ENCODE measurements around the gene NANOS3.
"Not testable (repeated sequence)": the region's sequence is repeated elsewhere in the genome, so short reads cannot be mapped to it uniquely, and the experiment has no call there.

The NANOS3 gene

DNA sequence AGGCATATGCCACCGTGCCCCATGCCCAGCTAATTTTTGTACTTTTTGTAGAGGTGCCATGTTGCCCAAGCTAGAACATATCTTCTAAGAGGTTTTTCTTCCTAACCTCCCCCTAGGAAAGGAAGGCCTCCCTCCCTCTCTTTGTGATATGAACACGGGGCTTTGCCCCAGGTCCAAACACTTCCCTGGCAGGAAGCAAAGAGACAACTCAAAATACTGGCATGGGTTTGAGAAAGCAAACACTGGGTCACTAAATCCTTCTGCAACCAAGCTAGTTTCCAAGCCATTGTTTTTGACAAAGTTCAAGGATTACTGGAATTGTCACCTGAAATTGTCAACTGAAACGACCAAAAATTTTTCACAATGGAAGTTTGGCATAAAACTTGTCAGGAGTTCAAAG lies 37.8 kb downstream of the NANOS3 start:
- WGBS, 2 experiments (ENCODE audit: insufficient coverage in 2 of 2): 90 to 100% methylated on average over 1 to 2 of the region's 3 CpGs
- H3K4me1 ChIP-seq (ENCODE audit: control insufficient read depth, insufficient read depth, low read length, poor library complexity, severe bottlenecking): no peaks in the 10 kb centered on the region
- H3K27ac ChIP-seq (ENCODE audit: low read depth, low read length, severe bottlenecking): no peak overlapping the region
- peaks cover 45% of the 10 kb centered on the region for H3K36me3 ChIP-seq (ENCODE audit: control insufficient read depth, insufficient read depth, low read length)
- no peak overlapping the region for H3K4me3 ChIP-seq (ENCODE audit: extremely low read depth, insufficient read depth, low read length, poor library complexity, severe bottlenecking)
- H3K9me3 ChIP-seq (ENCODE audit: control insufficient read depth, low read length): no peaks in the 10 kb centered on the region

DNA sequence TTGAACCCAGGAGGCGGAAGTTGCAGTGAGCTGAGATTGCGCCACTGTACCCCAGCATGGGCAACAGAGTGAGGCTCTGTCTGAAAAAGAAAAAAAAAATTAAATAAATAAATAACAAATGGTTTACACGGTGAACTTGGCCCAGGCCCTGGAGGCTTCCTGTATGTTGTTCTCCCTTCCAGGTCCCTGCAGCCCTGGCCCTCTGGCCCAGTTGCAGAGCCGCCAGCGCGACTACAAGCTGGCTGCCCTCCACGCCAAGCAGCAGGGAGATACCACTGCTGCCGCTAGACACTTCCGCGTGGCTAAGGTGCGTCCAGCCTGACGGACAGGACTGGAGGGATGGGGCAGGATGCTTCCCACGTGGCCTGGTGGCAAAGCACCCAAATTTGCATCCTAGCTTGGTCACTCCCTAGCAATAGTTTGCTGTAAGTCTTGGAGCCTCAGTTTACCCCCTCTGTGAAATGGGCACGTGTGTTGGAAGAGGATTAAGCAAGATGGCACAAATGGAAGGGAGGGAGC lies 41.0 kb downstream of the NANOS3 start:
- no peak overlapping the region for H3K4me3 ChIP-seq (ENCODE audit: extremely low read depth, insufficient read depth, low read length, poor library complexity, severe bottlenecking)
- H3K4me1 ChIP-seq (ENCODE audit: control insufficient read depth, insufficient read depth, low read length, poor library complexity, severe bottlenecking): no peaks in the 10 kb centered on the region
- WGBS, 2 experiments (ENCODE audit: insufficient coverage in 2 of 2): 95% methylated on average over 11 to 13 of the region's 14 CpGs
- no peak overlapping the region for H3K27ac ChIP-seq (ENCODE audit: low read depth, low read length, severe bottlenecking)
- peaks cover 3% of the 10 kb centered on the region for H3K9me3 ChIP-seq (ENCODE audit: control insufficient read depth, low read length)
- peaks cover 64% of the 10 kb centered on the region for H3K36me3 ChIP-seq (ENCODE audit: control insufficient read depth, insufficient read depth, low read length)

DNA sequence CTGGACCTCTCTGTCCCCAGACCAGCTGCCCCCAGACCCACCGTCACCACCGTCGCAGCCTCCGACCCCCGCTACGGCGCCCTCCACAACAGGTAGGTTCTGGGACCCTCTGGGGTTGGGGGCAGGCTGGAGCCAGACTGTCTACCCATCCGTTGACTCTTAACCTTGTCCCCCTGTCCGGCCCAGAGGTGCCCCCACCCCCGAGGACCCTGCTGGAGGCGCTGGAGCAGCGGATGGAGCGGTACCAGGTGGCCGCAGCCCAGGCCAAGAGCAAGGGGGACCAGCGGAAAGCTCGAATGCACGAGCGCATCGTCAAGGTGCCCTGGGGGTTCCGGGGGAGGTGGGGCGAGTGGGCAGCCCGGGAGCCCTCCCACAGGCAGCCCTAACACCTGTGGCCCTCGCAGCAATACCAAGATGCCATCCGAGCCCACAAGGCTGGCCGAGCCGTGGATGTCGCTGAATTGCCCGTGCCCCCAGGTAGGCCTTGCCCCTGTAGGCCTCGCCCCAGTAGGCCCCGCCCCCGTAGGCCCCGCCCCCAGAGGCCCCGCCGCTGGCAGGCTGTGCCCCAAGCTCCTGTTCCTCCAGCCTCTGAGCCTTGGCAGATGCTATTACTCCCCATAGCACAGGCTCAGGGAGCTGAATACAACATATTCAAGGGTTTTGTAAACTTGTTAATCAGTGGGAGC lies 41.9 kb downstream of the NANOS3 start:
- peaks cover 60% of the 10 kb centered on the region for H3K36me3 ChIP-seq (ENCODE audit: control insufficient read depth, insufficient read depth, low read length)
- no peaks in the 10 kb centered on the region for H3K4me1 ChIP-seq (ENCODE audit: control insufficient read depth, insufficient read depth, low read length, poor library complexity, severe bottlenecking)
- WGBS, 2 experiments (ENCODE audit: insufficient coverage in 2 of 2): 94 to 97% methylated on average over 25 to 29 of the region's 34 CpGs

DNA sequence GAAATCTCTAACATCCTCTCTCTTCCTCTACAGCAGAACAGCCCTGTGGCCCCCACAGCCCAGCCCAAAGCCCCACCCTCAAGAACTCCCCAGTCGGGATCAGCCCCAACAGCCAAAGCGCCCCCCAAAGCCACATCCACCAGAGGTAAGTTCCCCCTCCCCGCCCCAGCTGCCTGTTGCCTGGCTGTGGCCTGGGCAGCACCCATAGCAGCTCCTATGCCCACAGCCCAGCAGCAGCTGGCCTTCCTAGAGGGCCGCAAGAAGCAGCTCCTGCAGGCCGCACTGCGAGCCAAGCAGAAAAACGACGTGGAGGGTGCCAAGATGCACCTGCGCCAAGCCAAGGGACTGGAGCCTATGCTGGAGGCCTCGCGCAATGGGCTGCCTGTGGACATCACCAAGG lies 43.6 kb downstream of the NANOS3 start:
- Histone ChIP-seq H3K36me3 (ENCODE audit: control insufficient read depth, insufficient read depth, low read length) (peaks cover 58% of the 10 kb centered on the region), H3K9me3 (ENCODE audit: control insufficient read depth, low read length) (peaks cover 3% of the 10 kb centered on the region), H3K27ac (ENCODE audit: low read depth, low read length, severe bottlenecking) (no peak overlapping the region), H3K4me3 (ENCODE audit: extremely low read depth, insufficient read depth, low read length, poor library complexity, severe bottlenecking) (no peak overlapping the region), H3K4me1 (ENCODE audit: control insufficient read depth, insufficient read depth, low read length, poor library complexity, severe bottlenecking) (no peaks in the 10 kb centered on the region)
- 91 to 95% methylated on average over 9 to 11 of the region's 11 CpGs for WGBS, 2 experiments (ENCODE audit: insufficient coverage in 2 of 2)

More for the DNA sequence above, 41.9 kb downstream of the NANOS3 start:
- Histone ChIP-seq H3K27ac (ENCODE audit: low read depth, low read length, severe bottlenecking) (no peak overlapping the region), H3K9me3 (ENCODE audit: control insufficient read depth, low read length) (peaks cover 3% of the 10 kb centered on the region), H3K4me3 (ENCODE audit: extremely low read depth, insufficient read depth, low read length, poor library complexity, severe bottlenecking) (no peak overlapping the region)

DNA sequence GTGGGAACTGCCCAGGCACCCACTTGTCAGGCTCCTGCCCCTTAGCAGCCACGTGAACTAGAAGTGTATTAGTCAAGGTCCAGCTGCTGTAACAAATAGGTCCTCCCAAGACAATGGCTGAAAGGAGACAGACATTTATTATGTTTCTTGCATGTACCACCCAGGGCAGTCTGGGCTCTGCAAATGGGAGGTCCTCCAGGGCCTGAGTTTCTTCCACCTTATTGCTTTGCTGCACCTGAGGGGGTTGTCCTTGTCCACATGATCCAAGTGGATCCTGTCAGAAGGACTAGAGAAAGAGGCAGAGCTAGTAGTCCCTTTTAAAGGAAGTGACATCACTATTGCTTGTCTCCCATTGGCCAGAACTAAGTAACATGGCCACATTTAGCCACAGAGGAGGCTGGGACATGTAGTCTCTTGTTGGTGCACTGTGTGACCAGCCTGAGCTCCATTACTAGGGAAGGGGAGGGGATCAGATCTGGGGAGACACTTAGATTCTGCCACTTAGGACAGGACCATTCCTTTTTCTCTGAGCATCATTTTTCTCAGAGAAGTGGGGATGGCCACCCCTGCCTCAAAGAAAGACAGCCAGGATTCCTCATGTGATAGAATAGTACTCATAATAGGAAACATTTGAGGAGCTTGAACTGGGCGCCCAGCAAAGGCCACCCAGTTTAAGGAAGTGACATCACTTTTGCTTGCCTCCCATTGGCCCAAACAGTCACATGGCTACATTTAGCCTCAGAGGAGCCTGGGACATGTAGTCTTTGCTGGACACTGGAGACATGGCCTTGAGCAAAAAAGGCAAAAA lies 44.2 kb downstream of the NANOS3 start:
- H3K27ac ChIP-seq (ENCODE audit: low read depth, low read length, severe bottlenecking): no peak overlapping the region
- no peaks in the 10 kb centered on the region for H3K4me1 ChIP-seq (ENCODE audit: control insufficient read depth, insufficient read depth, low read length, poor library complexity, severe bottlenecking)
- peaks cover 54% of the 10 kb centered on the region for H3K36me3 ChIP-seq (ENCODE audit: control insufficient read depth, insufficient read depth, low read length)
- WGBS, 2 experiments (ENCODE audit: insufficient coverage in 2 of 2): 87 to 100% methylated on average over 1 to 2 of the region's 2 CpGs
- H3K9me3 ChIP-seq (ENCODE audit: control insufficient read depth, low read length): peaks cover 3% of the 10 kb centered on the region
- H3K4me3 ChIP-seq (ENCODE audit: extremely low read depth, insufficient read depth, low read length, poor library complexity, severe bottlenecking): no peak overlapping the region

DNA sequence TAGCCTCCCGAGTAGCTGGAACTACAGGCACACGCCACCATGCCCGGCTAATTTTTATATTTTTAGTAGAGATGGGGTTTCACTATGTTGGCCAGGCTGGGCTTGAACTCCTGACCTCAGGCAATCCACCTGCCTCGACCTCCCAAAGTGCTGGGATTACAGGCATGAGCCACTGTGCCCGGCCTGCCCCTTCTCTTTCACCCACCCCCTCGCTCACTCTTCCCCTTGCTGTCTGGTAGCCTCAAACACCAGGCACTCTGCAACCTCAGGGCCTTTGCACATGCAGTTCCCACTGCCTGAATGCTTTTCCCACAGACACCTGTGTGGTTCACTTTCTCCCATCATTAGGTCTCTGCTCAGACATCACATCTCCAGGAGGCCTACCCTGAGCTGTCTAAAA lies 45.2 kb downstream of the NANOS3 start:
- not testable (repeated sequence) for H3K4me3 ChIP-seq (ENCODE audit: extremely low read depth, insufficient read depth, low read length, poor library complexity, severe bottlenecking); H3K4me1 ChIP-seq (ENCODE audit: control insufficient read depth, insufficient read depth, low read length, poor library complexity, severe bottlenecking); H3K9me3 ChIP-seq (ENCODE audit: control insufficient read depth, low read length); H3K27ac ChIP-seq (ENCODE audit: low read depth, low read length, severe bottlenecking)
- WGBS, 2 experiments (ENCODE audit: insufficient coverage in 2 of 2): 90 to 97% methylated on average over 2 to 3 of the region's 6 CpGs
- peaks cover 63% of the 10 kb centered on the region for H3K36me3 ChIP-seq (ENCODE audit: control insufficient read depth, insufficient read depth, low read length)

DNA sequence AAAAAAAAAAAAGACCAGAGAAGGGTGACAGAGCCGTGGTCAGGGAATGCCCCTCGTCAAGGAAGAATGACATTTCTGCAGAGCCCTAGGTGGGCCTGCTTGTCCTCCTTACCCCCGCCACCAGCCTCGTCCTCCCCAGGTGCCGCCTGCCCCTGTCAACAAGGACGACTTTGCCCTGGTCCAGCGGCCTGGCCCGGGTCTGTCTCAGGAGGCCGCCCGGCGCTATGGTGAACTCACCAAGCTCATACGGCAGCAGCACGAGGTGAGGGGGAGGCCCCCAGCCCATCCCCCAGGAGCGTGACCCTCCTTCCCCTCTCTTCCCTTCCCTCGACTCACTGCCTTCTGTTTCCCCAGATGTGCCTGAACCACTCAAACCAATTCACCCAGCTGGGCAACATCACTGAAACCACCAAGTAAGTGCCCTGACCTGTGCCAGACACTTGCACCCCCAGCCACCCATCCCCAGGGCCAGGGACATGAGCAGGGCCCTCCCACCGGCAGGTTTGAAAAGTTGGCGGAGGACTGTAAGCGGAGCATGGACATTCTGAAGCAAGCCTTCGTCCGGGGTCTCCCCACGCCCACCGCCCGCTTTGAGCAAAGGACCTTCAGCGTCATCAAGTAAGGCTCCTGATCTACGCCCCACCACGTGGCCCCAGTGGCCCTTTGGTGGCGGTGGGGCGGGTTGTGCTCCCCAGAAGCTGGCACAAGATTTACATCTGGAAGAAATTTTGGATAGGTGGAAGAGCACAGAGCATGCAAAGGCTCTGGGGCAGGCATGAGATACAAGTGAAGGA lies 46.5 kb downstream of the NANOS3 start:
- H3K4me3 ChIP-seq (ENCODE audit: extremely low read depth, insufficient read depth, low read length, poor library complexity, severe bottlenecking): no peak overlapping the region
- H3K27ac ChIP-seq (ENCODE audit: low read depth, low read length, severe bottlenecking): no peak overlapping the region
- no peaks in the 10 kb centered on the region for H3K4me1 ChIP-seq (ENCODE audit: control insufficient read depth, insufficient read depth, low read length, poor library complexity, severe bottlenecking)
- H3K36me3 ChIP-seq (ENCODE audit: control insufficient read depth, insufficient read depth, low read length): peaks cover 64% of the 10 kb centered on the region
- H3K9me3 ChIP-seq (ENCODE audit: control insufficient read depth, low read length): peaks cover 3% of the 10 kb centered on the region
- 95 to 97% methylated on average over 20 to 21 of the region's 28 CpGs for WGBS, 2 experiments (ENCODE audit: insufficient coverage in 2 of 2)

DNA sequence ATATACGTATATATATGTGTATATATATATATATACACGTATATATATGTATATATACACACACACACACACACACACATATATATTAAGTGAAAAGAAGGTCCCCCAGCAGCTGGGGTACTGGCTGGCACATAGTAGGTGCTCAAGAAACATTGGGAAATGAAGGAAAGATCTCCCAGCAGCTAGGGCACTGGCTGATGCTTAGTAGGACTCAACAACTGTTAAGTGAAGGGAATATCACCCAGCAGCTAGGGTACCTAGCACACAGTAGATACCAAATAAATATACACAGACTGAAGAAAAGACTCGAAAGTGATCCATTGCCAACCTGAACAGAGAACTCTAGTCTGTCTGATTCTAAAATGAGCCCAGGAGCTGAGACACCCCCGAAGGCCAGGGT lies 49.1 kb downstream of the NANOS3 start:
- peaks cover under 1% of the 10 kb centered on the region for H3K9me3 ChIP-seq (ENCODE audit: control insufficient read depth, low read length)
- H3K27ac ChIP-seq (ENCODE audit: low read depth, low read length, severe bottlenecking): no peak overlapping the region
- peaks cover 42% of the 10 kb centered on the region for H3K36me3 ChIP-seq (ENCODE audit: control insufficient read depth, insufficient read depth, low read length)
- H3K4me3 ChIP-seq (ENCODE audit: extremely low read depth, insufficient read depth, low read length, poor library complexity, severe bottlenecking): no peak overlapping the region
- H3K4me1 ChIP-seq (ENCODE audit: control insufficient read depth, insufficient read depth, low read length, poor library complexity, severe bottlenecking): no peaks in the 10 kb centered on the region
- 93% methylated on average over 2 of the region's 4 CpGs for WGBS, 2 experiments (ENCODE audit: insufficient coverage in 2 of 2)

DNA sequence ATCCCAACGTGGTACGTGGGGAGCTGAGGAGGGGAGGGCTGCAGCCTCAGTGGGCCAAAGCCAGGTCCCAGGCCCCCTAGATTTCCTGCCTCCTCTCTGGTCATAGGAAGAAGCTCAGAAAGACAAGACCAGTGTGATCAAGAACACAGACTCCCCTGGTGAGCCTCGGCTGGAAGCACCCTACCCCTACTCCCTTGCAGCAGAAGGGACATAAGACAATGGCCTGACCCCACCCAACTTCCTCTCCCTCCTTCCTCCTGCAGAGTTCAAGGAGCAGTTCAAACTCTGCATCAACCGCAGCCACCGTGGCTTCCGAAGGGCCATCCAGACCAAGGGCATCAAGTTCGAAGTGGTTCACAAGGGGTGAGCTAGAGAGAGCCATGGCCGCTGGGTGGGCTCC lies 49.8 kb downstream of the NANOS3 start:
- Histone ChIP-seq H3K9me3 (ENCODE audit: control insufficient read depth, low read length) (no peaks in the 10 kb centered on the region), H3K4me1 (ENCODE audit: control insufficient read depth, insufficient read depth, low read length, poor library complexity, severe bottlenecking) (no peaks in the 10 kb centered on the region), H3K4me3 (ENCODE audit: extremely low read depth, insufficient read depth, low read length, poor library complexity, severe bottlenecking) (no peak overlapping the region), H3K36me3 (ENCODE audit: control insufficient read depth, insufficient read depth, low read length) (peaks cover 35% of the 10 kb centered on the region), H3K27ac (ENCODE audit: low read depth, low read length, severe bottlenecking) (no peak overlapping the region)
- WGBS, 2 experiments (ENCODE audit: insufficient coverage in 2 of 2): 98 to 100% methylated on average over 1 to 5 of the region's 8 CpGs

DNA sequence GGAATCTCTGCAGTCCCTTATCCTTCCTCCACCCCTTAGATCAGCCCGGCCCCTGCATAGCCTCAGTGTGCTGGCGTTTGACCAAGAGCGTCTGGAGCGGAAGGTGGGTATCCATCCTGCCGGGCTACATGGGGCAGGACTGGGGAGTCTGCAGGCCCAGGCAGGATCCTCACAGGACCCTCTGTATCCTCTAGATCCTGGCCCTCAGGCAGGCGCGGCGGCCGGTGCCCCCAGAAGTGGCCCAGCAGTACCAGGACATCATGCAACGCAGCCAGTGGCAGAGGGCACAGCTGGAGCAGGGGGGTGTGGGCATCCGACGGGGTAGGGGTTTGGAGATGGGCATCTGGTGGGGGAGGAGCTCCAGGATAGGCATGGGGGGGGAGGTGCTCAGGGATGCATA lies 52.4 kb downstream of the NANOS3 start:
- no peaks in the 10 kb centered on the region for H3K9me3 ChIP-seq (ENCODE audit: control insufficient read depth, low read length)
- no peaks in the 10 kb centered on the region for H3K4me1 ChIP-seq (ENCODE audit: control insufficient read depth, insufficient read depth, low read length, poor library complexity, severe bottlenecking)
- no peak overlapping the region for H3K27ac ChIP-seq (ENCODE audit: low read depth, low read length, severe bottlenecking)
- WGBS, 2 experiments (ENCODE audit: insufficient coverage in 2 of 2): 96 to 98% methylated on average over 4 to 9 of the region's 12 CpGs
- peaks cover 28% of the 10 kb centered on the region for H3K36me3 ChIP-seq (ENCODE audit: control insufficient read depth, insufficient read depth, low read length)
- no peak overlapping the region for H3K4me3 ChIP-seq (ENCODE audit: extremely low read depth, insufficient read depth, low read length, poor library complexity, severe bottlenecking)
